MM.1S (cell line): Measurements from ENCODE around the gene C8G.

ENCODE experiments used
- CTCF ChIP-seq: fragments of 300-600 bp; sonication (generic); IDR thresholded peaks from 2 replicates; pipeline ENCODE4 v1.5.1; 2016; ENCODE audit warnings: antibody characterized with exemption, low read length, mixed read lengths
- EZH2 ChIP-seq: fragments of 300-600 bp; sonication (generic); optimal IDR thresholded peaks from 2 replicates; pipeline ENCODE3; 2017; ENCODE audit warnings: low read depth, mild to moderate bottlenecking, antibody characterized with exemption, low read length, mixed read lengths
- EZH2phosphoT487 ChIP-seq: fragments of 300-600 bp; sonication (generic); IDR thresholded peaks from 2 replicates; pipeline ENCODE4 v1.6.1; 2018; ENCODE audit warnings: antibody characterized with exemption, low read length

GRCh38 chr9:136931611-136932130 is 13.4 kb upstream of the C8G start:
- TF ChIP-seq CTCF (no peak), EZH2 (no peak), EZH2phosphoT487 (no peak)
